Measurements from ENCODE around the gene CSF3R. TPM values are rescaled to one million over a fixed set of nuclear protein-coding genes. Genes with fewer than 3 reads are reported as not detected.
A peak's percentile ranks its signal among the peaks of the same experiment; 100 is the strongest.

CSF3R gene
- polyA plus RNA-seq, 4 donors: 1.8 to 7.6 (median 4.4) TPM

GRCh38 chr1:36463803-36464604 lies 18.7 kb downstream of the CSF3R start, which contains the start of gene MRPS15:
TSS of gene MRPS15 (minus strand) at chr1:36464384. CDS start at chr1:36464275, 109 bp downstream.
- DNase-seq (ENCODE audit: low read depth in 4 of 4, low spot score in 3 of 4): peak; percentile 85 to 93 (median 89)

DNA sequence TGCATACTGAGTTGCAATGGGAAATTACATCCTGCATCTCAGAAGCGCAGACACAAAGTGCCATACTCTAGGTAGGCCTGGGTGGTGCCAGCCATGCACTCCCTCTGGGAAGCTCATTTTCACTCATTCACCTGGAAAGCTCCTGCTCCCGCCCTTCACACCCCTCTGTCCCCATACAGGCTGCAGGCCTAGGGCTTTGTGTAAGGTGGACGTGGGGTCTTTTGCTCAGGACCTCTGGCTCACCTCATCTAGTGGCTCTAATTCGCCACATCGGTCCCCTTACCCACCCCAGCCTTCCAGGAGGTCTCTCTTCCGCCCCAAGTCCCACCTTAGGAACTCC lies 19.3 kb downstream of the CSF3R start:
- DNase-seq (ENCODE audit: low read depth in 4 of 4, low spot score in 3 of 4): no peak

GRCh38 chr1:36458910-36459309 lies 23.8 kb downstream of the CSF3R start:
- DNase-seq (ENCODE audit: low read depth in 4 of 4, low spot score in 3 of 4): no peak

DNA sequence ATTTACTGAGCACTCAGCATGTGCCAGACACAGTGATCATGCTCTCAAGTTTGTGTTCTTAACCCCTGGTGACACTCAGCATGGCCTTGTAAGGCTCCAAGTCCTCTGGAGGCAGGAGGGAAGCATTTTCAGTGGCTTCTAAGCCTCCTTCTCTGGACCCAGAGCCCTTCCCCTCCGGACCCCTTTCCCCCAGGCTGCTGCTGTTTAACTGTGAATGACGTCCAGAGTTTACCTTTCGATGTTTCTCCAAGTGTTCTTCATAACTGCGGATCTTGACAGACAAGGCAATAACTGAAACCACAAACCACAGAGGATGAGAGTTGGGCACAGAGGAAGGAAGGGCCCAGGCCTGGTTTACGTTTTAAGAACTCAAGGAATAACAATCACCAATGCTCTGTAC lies 25.0 kb downstream of the CSF3R start:
- DNase-seq (ENCODE audit: low read depth in 4 of 4, low spot score in 3 of 4): no peak

GRCh38 chr1:36456391-36456928 lies 26.3 kb downstream of the CSF3R start:
- no peak for DNase-seq (ENCODE audit: low read depth in 4 of 4, low spot score in 3 of 4)

DNA sequence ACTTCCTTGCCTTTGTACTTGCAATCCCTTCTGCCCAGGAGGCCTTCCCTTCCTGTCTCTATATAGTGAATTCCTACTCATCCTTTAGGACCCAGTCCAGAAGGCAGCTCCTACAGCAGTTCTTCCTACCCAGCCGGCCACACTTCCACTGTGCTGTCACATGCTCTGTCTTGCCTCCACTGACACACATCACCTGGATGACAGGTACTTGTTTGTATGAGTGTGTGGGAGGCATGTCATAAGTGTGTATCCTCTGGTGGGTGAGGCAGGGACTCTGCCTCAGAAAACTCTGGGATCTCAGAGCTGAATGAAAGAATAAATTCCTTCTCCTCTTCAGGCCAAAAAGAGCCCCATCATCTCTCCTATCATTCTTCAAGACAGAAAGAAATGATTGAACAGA lies 27.3 kb downstream of the CSF3R start:
- DNase-seq (ENCODE audit: low read depth in 4 of 4, low spot score in 3 of 4): no peak

DNA sequence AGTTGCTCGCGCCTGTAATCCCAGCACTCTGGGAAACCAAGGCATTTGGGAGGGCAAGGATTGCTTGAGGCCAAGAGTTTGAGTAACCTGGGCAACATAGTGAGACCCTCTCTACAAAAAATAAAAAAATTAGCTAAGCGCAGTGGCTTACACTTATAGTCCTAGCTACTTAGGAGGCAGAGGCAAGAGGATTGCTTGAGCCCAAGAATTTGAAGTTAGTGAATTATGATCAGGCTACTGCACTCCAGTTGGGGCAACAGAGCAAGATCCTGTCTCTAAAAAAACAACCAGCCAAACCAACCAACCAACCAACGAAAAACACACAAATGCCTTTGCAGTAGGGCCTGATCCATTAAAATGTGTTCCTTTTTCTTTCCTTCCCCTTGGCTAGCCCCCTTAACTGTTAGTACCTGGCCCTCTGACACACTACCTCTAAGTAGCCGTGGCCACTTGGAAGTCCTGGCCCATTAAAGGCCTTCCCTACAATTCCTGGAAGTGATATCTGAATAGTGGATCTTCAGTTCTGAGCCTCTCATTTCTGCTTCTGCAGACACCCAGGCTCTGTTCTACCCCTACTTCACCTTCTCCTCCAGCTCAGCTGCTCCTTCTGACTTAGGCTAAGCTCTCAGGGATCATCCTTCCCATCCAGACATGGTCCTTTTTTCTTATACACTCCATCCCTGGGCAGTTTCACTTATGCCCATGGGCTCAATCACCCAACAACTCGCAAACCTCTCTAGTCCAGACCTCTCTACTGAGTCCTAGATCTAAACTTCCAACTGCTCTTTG lies 28.9 kb downstream of the CSF3R start:
- DNase-seq (ENCODE audit: low read depth in 4 of 4, low spot score in 3 of 4): no peak

- no peak for DNase-seq (ENCODE audit: low read depth in 4 of 4, low spot score in 3 of 4)
These were observed 29.7 kb downstream of the CSF3R start for GRCh38 chr1:36453051-36453450.

- DNase-seq (ENCODE audit: low read depth in 4 of 4, low spot score in 3 of 4): no peak
These were observed 31.8 kb downstream of the CSF3R start for GRCh38 chr1:36450919-36451305.

DNA sequence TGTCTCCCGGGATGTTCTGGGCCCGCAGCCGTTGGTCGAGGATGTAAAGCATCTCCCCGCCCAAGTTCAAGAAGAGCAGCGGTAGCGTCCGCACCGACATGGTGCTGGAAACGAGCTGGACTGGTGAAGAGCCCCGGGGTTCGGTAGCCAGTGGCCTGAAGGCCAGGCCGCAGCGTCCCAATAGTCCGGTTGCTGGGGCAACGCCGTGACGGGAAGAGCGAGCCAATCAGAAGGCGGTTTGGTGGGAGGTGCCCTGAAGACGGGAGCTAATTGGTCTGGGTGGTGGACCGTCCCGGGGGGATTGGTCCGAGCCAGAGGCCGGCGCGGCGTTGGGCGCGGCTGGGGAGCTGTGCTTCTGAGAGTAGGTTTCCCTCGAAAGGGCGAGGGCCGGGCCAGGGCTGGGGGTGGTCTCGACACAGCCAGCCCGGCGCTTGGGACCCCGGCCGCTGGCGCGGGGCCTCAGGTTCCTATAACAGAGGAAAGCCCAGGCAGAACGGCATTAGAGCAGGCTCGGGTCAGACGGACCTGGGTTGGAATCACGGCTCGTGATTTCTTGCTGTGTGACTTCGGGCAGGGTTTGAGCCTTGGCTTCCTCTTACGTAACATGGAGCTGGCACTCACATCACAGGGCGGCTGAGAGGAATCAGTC lies 32.3 kb downstream of the CSF3R start, which contains the start of gene OSCP1:
TSS of gene OSCP1 (minus strand) at position 182 of the 649 bp plus-strand sequence. CDS start at position 100, 82 bp downstream.
- DNase-seq (ENCODE audit: low read depth in 4 of 4, low spot score in 3 of 4): peak; percentile 93 to 94 (median 94)

GRCh38 chr1:36448530-36449056 lies 34.1 kb downstream of the CSF3R start:
- DNase-seq (ENCODE audit: low read depth in 4 of 4, low spot score in 3 of 4): no peak

DNA sequence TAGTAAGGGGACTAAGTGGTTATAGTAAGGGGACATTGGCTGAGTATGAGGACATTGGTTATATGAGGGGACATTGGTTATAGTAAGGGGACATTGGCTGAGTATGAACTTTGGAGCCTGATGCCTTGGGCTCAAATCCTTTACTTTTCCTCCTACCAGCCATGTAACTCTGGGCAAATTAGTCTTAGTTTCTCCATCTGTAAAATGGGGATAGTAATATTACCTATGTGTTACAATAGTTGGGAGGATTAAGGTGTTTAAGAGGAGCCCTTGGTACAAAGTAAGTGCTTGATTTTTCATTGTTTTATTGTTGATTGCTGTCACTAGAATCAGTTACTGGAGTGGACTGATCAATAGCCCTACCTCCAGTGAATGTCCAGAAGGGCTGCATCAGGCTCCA lies 35.3 kb downstream of the CSF3R start:
- no peak for DNase-seq (ENCODE audit: low read depth in 4 of 4, low spot score in 3 of 4)

DNA sequence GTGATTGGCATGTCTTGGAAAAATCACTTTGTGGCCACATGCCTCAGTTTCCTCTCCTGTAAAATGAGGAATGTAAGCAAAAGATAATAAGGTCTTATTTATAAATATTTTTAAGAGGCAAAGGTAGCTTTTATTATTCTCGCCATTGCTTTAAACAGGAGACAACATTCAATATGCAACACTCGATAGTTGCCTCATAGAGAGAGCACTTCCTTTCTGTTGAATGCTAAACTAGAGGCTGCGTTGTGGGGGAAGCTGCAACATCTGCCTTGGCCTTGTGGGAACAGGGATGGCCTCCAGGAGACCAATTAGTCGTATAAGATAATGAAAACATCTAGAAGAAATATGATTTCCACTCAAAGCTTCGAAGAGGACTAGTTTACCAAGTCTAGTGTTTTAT lies 36.0 kb downstream of the CSF3R start:
- no peak for DNase-seq (ENCODE audit: low read depth in 4 of 4, low spot score in 3 of 4)

- no peak for DNase-seq (ENCODE audit: low read depth in 4 of 4, low spot score in 3 of 4)
These were observed 36.4 kb downstream of the CSF3R start for GRCh38 chr1:36446271-36446670.

- DNase-seq (ENCODE audit: low read depth in 4 of 4, low spot score in 3 of 4): no peak
These were observed 39.4 kb downstream of the CSF3R start for GRCh38 chr1:36443297-36443696.

DNA sequence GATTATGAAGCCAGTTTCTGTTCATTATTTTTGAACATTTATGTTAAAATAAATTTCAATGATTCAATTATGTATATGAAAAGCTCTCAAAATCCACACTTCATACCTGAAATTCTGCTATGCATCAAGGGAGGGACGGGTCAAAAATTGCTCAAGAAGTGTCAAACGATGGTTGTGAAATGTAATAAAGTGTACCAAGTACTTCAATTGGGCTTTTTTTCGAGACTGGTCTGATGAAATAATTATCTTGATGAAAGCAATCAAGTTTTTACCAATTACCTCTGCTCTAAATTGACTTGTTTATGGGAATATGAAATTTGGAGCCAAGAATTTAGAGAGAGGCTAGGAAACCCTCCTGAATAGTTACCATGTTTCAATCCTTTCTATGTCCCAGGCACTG lies 40.4 kb downstream of the CSF3R start:
- no peak for DNase-seq (ENCODE audit: low read depth in 4 of 4, low spot score in 3 of 4)

GRCh38 chr1:36440646-36441045 lies 42.1 kb downstream of the CSF3R start:
- DNase-seq (ENCODE audit: low read depth in 4 of 4, low spot score in 3 of 4): no peak

DNA sequence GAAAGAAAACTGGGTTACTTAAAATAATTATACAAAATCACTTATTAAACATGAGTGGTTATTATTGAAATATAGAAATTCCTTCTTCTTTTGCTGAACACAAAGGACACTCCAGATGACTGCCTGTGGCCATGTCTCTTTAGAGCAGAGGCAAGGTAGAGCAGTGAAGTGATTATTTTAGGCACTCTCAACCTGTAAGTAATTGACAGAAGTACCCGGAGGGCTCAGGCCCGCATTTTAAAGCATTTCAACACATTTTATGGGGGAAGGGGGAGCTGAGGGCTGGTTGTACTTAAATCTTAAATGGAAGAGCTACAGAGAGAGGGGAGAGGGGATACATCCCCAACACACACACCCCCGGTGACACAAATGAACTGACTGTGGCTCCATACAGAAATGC lies 42.7 kb downstream of the CSF3R start:
- DNase-seq (ENCODE audit: low read depth in 4 of 4, low spot score in 3 of 4): no peak

- DNase-seq (ENCODE audit: low read depth in 4 of 4, low spot score in 3 of 4): no peak
These were observed 44.0 kb downstream of the CSF3R start for GRCh38 chr1:36438715-36439114.

GRCh38 chr1:36436821-36437220 lies 45.9 kb downstream of the CSF3R start:
- DNase-seq (ENCODE audit: low read depth in 4 of 4, low spot score in 3 of 4): no peak

GRCh38 chr1:36433102-36433501 lies 49.6 kb downstream of the CSF3R start:
- no peak for DNase-seq (ENCODE audit: low read depth in 4 of 4, low spot score in 3 of 4)
